OCI-LY7 (cell line): ENCODE data around the gene RNU1-4.
"Not testable (repeated sequence)": the region's sequence is repeated elsewhere in the genome, so short reads cannot be mapped to it uniquely, and the experiment has no call there.

Experiments used
- EZH2phosphoT487 ChIP-seq: fragments of 200-600 bp; sonication (generic); IDR thresholded peaks from 2 replicates; pipeline ENCODE4 v1.6.1; 2018; ENCODE audit warnings: low read depth, borderline replicate concordance, mild to moderate bottlenecking, mixed run types, antibody characterized with exemption, low read length, moderate library complexity, mixed read lengths
- TF ChIP-seq, protein P1 (sequence below): fragments of 200-600 bp; sonication (generic); conservative IDR thresholded peaks from 2 replicates; pipeline ENCODE4 v1.5.1; 2014; ENCODE audit warnings: mild to moderate bottlenecking, antibody characterized with exemption, low read length, moderate library complexity, mixed read lengths

DNA sequence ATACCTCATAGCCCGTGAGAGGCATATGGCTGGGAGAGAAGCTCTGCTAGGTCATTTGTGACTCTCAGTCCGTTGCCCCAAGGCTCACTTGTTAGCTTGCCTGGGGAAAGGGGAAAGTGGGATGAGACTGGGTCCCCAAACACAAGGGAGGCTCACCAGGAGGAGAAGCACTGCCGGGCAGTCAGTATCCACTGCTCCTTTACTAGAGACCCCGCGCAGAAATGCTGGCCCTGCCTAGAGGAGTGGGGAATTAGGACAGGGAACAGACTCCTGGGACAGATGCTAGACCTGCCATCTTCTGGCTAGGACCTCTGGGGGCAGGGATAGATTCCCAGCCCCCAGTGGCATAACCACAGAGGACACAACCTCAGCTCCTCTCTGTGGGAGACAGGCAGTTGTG is 17.7 kb downstream of the RNU1-4 start:
- TF ChIP-seq, protein P1, sequence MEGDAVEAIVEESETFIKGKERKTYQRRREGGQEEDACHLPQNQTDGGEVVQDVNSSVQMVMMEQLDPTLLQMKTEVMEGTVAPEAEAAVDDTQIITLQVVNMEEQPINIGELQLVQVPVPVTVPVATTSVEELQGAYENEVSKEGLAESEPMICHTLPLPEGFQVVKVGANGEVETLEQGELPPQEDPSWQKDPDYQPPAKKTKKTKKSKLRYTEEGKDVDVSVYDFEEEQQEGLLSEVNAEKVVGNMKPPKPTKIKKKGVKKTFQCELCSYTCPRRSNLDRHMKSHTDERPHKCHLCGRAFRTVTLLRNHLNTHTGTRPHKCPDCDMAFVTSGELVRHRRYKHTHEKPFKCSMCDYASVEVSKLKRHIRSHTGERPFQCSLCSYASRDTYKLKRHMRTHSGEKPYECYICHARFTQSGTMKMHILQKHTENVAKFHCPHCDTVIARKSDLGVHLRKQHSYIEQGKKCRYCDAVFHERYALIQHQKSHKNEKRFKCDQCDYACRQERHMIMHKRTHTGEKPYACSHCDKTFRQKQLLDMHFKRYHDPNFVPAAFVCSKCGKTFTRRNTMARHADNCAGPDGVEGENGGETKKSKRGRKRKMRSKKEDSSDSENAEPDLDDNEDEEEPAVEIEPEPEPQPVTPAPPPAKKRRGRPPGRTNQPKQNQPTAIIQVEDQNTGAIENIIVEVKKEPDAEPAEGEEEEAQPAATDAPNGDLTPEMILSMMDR, result not testable (repeated sequence)
- not testable (repeated sequence) for TF ChIP-seq EZH2phosphoT487
